Right renal pelvis (tissue), 4 donors: ENCODE results near the gene DCANP1. TPM values are rescaled to one million over a fixed set of nuclear protein-coding genes. Genes with fewer than 3 reads are reported as not detected.

ENCODE experiments used
- DNase-seq, 4 donors: peaks; one replicate each; pipeline ENCODE4 v3.0.0-alpha.2; 2013; ENCODE audit warnings: low read depth in 4 of 4, low spot score in 3 of 4, missing footprints in 1 of 4
- polyA plus RNA-seq, 4 donors: library from polyadenylated mRNA; unstranded; fragments of 120-200 nt; gene quantifications; one replicate each; pipeline ENCODE4 v1.2.1, GENCODE V29; 2013; ENCODE audit not compliant: insufficient read length in 4 of 4

DCANP1 gene
- polyA plus RNA-seq, 4 donors, result 0.06 to 0.14 TPM; not detected in 2

GRCh38 chr5:135428586-135428985 is 18.6 kb downstream of the DCANP1 start:
- no peak for DNase-seq

GRCh38 chr5:135426102-135427082 is 20.8 kb downstream of the DCANP1 start:
- no peak for DNase-seq

GRCh38 chr5:135425641-135426040 is 21.5 kb downstream of the DCANP1 start:
- no peak for DNase-seq

GRCh38 chr5:135423846-135424168 is 23.3 kb downstream of the DCANP1 start:
- no peak for DNase-seq

GRCh38 chr5:135423146-135423845 is 23.9 kb downstream of the DCANP1 start:
- no peak for DNase-seq

GRCh38 chr5:135422419-135422818 is 24.7 kb downstream of the DCANP1 start:
- no peak for DNase-seq

- no peak for DNase-seq
Observed at GRCh38 chr5:135417083-135417482, 30.1 kb downstream of the DCANP1 start.

GRCh38 chr5:135405082-135405481 is 42.1 kb downstream of the DCANP1 start:
- no peak for DNase-seq

GRCh38 chr5:135402031-135402430 is 45.1 kb downstream of the DCANP1 start:
- DNase-seq, result no peak

- no peak for DNase-seq
Observed at GRCh38 chr5:135400866-135401265, 46.3 kb downstream of the DCANP1 start.

- no peak for DNase-seq
Observed at GRCh38 chr5:135399794-135400542, 47.2 kb downstream of the DCANP1 start.

- DNase-seq, result peak; percentile 70 to 83 (median 74)
Observed at GRCh38 chr5:135398855-135399793, 48.0 kb downstream of the DCANP1 start, which contains the start of gene MACROH2A1. TSS of gene MACROH2A1 (minus strand) at chr5:135399231. CDS start at chr5:135389093, 10,138 bp downstream.

GRCh38 chr5:135398160-135398854 is 48.8 kb downstream of the DCANP1 start:
- peak in 1 of 4 donors; percentile 18 for DNase-seq

- DNase-seq, result no peak
Observed at GRCh38 chr5:135397084-135397483, 50.1 kb downstream of the DCANP1 start.

- DNase-seq, result no peak
Observed at GRCh38 chr5:135396459-135397055, 50.6 kb downstream of the DCANP1 start.

- DNase-seq, result no peak
Observed at GRCh38 chr5:135395866-135396265, 51.3 kb downstream of the DCANP1 start.

GRCh38 chr5:135395451-135395850 is 51.7 kb downstream of the DCANP1 start:
- DNase-seq, result no peak
